Non-pigmented ciliary epithelial cell (primary cell): ENCODE data around the gene ZNF513.
"Not testable (repeated sequence)": the region's sequence is repeated elsewhere in the genome, so short reads cannot be mapped to it uniquely, and the experiment has no call there.

ENCODE experiments used
- DNase-seq: peaks from one replicate; pipeline ENCODE4 v3.0.0-alpha.2; 2010; ENCODE audit warnings: low read depth

Gene ZNF513

DNA sequence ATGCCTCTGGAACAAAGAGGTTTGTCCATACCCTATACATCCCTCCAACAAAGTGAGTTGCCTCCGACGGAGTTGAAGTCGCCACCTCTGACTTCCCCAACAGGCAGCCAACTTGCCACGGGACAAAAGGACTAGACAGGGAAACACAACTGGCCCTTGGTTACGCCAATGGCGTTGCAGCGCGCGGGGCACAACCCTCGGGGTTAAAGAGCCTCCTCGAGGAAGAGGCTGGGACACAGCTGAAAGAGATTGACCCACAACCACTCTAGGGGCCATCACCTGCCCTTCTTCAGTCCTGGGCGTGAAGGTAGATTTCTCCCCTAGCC, 24.5 kb downstream of the ZNF513 start:
- no peak for DNase-seq

DNA sequence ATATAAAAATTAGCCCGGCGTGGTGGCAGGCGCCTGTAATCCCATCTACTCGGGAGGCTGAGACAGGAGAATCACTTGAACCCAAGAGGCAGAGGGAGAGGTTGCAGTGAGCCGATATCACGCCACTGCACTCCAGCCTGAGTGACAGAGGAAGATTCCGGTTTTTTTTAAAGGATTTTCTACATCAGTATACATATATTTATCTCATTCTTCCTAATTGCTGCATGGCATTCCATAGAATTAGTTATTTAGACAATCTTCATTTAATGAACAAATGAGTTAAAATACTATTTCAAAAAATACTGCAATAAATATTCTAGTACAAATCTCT, 26.0 kb downstream of the ZNF513 start:
- no peak for DNase-seq

DNA sequence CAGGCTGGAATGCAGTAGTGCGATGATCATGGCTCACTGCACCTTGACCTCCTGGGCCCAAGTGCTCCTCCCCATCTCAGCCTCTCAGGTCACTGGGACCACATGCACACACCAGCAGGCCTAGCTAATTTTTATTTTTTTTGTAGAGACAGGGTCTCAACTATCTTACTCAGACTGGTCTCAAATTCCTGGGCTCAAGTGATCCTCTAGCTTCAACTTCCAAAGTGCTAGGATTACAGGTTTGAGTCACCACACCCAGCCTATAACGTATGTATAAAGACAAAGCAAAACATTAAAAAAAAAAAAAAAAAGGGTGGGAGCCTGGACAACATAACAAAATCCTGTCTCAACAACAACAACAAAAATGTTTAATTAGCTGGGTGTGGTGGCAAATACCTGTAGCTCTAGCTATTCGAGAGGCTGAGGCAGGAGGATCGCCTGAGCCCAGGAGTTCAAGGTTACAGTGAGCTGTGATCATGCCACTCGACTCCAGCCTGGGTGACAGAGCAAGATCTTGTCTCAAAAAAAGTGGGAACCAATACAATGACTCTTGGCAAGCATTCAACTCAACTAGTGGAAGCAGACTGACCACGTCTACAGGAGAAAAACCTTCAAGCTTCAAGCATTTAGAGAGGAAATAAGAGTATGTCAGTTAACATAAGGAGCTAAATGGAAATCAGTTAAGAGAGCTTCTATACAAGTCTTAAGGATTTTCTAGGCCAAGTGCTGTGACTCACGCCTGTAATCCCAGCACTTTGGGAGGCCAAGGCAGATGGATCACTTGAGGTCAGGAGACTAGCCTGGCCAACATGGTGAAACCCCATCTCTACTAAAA, 26.6 kb downstream of the ZNF513 start:
- DNase-seq = no peak

DNA sequence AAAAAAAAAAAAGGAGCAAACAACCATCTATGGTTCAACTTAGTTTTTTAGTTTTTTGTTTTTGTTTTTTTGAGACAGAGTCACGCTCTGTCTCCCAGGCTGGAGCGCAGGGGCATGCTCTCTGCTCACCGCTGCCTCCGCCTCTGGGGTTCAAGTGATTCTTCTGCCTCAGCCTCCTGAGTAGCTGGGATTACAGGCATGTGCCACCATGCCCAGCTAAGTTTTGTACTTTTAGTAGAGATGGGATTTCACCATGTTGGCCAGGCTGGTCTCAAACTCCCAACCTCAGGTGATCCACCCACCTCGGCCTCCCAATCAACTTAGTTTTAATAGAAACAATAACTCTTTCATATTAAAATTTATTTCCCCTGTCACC, 27.2 kb downstream of the ZNF513 start:
- DNase-seq = not testable (repeated sequence)

DNA sequence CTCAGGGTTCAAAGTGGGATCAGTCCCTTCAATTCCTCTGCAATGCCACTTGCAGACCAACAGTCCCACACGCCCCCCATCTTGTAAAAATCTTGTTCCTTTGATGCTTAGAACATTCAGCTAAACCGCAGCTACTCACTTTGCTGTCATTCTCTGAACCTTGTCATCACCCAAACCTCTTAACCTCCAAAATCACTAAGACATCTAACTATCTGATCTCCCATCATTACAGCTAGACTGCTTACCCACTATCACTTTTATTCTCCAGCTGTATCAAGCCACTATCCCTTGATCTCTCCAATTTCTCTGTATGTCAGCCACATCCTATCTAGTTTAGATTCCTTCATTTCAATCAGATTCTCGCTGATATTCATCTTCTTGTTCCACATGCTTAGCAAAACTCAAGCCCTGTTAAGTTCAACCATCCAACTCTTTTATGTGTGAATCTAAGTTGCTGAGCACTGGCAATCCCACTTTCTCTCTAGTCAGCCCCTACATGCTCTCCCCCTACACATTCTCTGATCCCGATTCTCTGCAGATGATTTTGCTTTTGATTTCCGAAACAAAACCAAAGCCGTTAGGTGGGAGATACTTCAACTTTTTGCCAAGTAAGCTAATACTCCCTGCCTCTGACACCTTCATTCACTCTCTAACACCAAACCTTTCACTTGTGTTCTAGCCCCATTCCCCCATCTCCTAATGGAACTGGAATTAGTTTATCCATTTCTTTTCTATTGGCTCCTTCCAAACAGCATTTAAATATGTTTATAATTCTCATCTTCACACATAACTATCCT, 28.5 kb downstream of the ZNF513 start:
- DNase-seq = no peak

DNA sequence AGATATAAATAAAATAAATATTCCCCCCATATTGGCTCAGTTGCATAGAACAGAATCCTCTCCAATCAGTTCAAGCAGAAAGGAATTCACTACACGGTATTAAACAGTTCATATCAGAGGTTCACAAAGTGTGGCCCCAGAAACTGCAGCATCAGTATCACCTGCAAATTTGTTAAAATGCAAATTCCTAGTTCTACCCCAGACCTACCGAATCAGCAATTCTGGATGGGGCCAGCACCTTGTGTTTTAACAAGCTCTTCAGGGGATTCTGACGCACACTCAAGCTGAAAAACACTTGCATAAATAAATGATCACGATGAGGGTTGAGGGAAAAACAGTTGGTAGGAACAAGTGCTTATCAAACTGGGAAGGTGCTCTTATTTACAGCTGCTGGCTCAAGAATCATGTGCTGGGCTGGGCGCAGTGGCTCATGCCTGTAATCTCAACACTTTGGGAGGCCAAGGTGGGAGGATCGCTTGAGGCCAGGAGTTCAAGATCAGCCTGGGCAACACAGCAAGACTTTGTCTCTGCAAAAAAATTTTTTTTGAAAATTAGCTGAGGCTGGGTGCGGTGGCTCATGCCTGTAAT, 30.3 kb downstream of the ZNF513 start:
- DNase-seq = no peak

DNA sequence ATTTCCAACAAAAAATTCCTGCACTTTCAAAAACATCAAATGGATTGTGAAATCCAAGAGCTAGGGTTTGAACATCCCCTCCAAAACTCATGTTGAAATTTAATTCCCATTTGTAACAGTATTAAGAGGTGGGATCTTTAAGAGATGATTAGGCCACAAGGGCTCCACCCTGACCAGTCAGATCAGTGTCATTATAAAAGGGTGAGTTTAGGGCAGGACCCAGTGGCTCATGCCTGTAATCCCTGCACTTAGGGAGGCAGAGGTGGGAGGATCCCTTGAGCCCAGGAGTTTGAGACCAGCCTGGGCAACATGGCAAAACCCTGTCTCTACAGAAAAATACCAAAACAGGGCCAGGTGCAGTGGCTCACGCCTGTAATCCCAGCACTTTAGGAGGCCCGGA, 32.9 kb downstream of the ZNF513 start:
- DNase-seq = no peak

DNA sequence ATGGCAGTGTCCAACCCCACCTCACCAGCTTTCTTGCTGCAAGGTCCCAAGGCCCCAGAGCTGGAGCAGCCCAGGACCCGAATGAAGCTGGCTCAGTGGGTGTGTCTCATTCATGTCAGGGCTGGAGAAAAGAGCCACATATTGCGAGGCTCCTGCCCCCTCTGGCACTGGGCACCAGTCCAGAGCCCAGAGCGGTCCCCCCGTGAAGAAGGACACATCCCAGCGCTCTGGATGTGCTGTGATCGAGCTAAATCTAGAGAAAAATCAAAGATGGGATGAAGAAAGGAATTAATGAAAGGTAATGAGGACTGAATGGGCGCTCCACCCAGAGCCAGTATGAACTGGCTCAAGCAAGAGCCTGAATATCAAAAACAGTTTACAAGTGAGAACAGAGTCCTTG, 44.4 kb downstream of the ZNF513 start:
- no peak for DNase-seq

DNA sequence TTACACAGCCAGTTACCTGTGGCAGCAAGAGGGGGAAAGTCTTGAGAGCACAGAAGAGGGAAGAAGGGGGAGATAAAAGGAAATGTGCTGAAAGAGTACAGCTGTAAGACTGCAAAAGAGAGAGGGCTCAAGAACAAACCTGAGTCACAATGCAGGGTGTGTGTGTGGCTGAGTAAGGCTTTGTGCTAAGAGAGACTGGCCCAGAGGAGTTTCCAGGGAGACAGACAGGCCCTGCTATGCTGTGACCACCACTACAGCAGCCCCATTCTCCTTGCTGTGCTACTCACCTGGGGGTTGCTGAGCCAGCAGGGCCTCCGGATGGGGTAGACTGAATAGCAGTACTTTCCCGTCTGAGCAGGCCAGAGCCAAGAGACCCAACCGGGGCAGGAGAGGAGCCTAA, 45.2 kb downstream of the ZNF513 start:
- DNase-seq = no peak
